Esophagus (tissue), 2 donors: Measurements from ENCODE around the gene CMC1. TPM values are rescaled to one million over a fixed set of nuclear protein-coding genes. Genes with fewer than 3 reads are reported as not detected.

Experiments used
- H3K27ac ChIP-seq, 2 donors: one replicate each; pipeline ENCODE4 v1.5.1; 2013; ENCODE audit warnings: low read depth in 2 of 2, mild to moderate bottlenecking in 2 of 2, inconsistent platforms in 1 of 2, low read length in 1 of 2, moderate library complexity in 1 of 2
- H3K27me3 ChIP-seq, 2 donors: one replicate each; pipeline ENCODE4 v1.6.1; 2013; ENCODE audit warnings: low read length in 2 of 2, control low read depth in 1 of 2, mild to moderate bottlenecking in 1 of 2; ENCODE audit not compliant: insufficient read depth in 2 of 2, control insufficient read depth in 1 of 2
- H3K36me3 ChIP-seq, 2 donors: one replicate each; pipeline ENCODE4 v1.6.1; 2013; ENCODE audit warnings: low read length in 1 of 2; ENCODE audit not compliant: control insufficient read depth in 2 of 2, insufficient read depth in 2 of 2
- H3K4me1 ChIP-seq, 2 donors: one replicate each; pipeline ENCODE4 v1.6.1; 2013; ENCODE audit warnings: low read length in 1 of 2; ENCODE audit not compliant: control insufficient read depth in 2 of 2, insufficient read depth in 2 of 2
- H3K4me3 ChIP-seq, 2 donors: one replicate each; pipeline ENCODE4 v1.5.1; 2013; ENCODE audit warnings: low read length in 2 of 2, mild to moderate bottlenecking in 2 of 2, low read depth in 1 of 2, moderate library complexity in 1 of 2
- H3K9me3 ChIP-seq, 2 donors: one replicate each; pipeline ENCODE4 v1.6.1; 2013; ENCODE audit warnings: mild to moderate bottlenecking in 2 of 2, low read depth in 1 of 2, low read length in 1 of 2, moderate library complexity in 1 of 2; ENCODE audit not compliant: control insufficient read depth in 2 of 2, insufficient read depth in 1 of 2
- WGBS, 2 donors: extraction: QIAGEN DNeasy Blood & Tissue Kit; methylation state at CpG; one replicate each; pipeline ENCODE4 v1.1.7; 2013; 5-methylcytosine and 5-hydroxymethylcytosine counted together
- polyA plus RNA-seq, 2 donors: library from polyadenylated mRNA; stranded (reverse); fragments of 200-250 nt; gene quantifications; one replicate each; pipeline ENCODE4 v1.2.3, GENCODE V29; 2013
- donor health status: healthy with polysubstance abuse.
- donor health status: Bipolar disorder and iron deficiency.

CMC1 gene
- polyA plus RNA-seq, 2 donors: 20.8 to 21.9 TPM

DNA sequence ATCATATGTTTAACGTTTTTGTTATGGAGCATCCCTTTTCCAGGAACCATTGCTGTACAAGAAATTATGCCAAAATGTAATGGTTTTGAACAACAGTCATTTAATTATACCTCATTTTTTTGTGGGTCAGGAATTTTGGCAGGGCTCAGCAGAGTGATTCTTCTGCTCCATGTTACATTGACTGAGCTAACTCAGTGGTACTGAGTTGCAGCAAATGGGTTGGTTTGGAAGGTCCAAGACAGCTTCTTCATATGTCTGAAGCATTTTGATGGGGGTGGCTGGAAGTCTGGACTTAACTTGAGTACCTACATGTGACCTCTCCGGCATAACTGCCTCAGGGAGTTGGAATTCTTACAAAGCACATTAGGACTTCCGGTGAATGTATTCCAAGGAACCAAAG is 26.0 kb upstream of the CMC1 start:
- Histone ChIP-seq H3K27ac (no peak overlapping the region), H3K27me3 (no peaks in the 10 kb centered on the region), H3K4me1 (no peaks in the 10 kb centered on the region), H3K9me3 (peaks cover 0 to 4% of the 10 kb centered on the region in 2 donors), H3K36me3 (no peaks in the 10 kb centered on the region), H3K4me3 (no peak overlapping the region)
- 89 to 96% methylated on average over 3 of the region's 3 CpGs for WGBS, 2 donors

DNA sequence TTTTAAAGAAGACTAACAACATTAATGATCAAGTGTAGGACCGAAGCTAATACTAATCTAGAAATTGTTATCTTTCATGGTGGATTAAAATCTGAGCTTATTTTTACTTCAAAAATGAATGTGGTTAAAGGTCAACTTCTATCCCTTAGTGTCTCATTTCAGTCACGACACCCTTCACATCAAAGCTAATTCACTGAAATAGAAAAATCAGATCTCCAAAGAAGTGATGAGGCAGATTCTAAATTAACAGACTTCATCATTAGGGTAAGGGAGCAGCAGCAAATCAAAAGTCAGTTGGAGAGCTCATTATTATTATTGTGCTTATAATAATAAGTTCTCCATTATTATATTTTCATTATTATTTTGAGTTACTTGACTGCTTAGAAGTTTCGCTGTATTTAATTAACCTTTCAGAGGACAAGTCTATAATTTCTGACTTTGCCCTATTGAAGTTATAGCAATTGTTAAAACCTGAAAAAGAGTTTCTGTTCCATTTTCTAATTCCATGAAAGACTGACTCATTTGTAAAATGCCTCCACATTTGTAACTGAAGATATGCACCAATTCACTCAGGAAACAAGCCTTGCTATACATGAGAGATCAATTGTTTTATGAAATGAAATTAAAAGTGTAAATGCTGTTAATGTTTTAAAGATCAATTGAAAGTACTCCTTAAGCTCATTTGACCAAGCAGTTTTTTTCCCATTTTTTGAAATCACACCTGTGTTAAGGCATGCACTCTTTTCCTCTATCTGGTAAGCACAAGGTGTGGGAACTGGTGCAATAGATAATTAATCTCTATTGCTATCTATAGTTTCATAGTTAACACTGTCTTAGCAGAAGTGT is 23.1 kb upstream of the CMC1 start:
- H3K4me3 ChIP-seq: no peak overlapping the region
- H3K27me3 ChIP-seq: no peaks in the 10 kb centered on the region
- no peaks in the 10 kb centered on the region for H3K4me1 ChIP-seq
- no peaks in the 10 kb centered on the region for H3K36me3 ChIP-seq
- peaks cover 0 to 2% of the 10 kb centered on the region in 2 donors for H3K9me3 ChIP-seq
- H3K27ac ChIP-seq: no peak overlapping the region
- WGBS, 2 donors: 80 to 84% methylated on average over 3 of the region's 3 CpGs

DNA sequence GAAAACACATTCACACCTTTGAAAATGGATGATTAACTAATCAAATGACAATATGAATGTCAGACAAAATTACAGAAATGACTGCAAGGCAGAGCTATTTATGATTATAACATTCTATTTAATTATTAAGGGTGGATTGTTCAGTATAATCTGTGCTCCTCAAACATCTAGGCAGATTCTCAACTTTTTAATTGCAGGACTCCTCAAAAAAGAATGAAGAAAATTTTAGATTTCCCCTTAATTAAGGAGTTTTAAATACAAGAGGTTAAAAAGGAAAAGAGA is 22.6 kb upstream of the CMC1 start:
- Histone ChIP-seq H3K27ac (no peak overlapping the region), H3K4me1 (no peaks in the 10 kb centered on the region), H3K9me3 (peaks cover 0 to 2% of the 10 kb centered on the region in 2 donors), H3K27me3 (no peaks in the 10 kb centered on the region), H3K4me3 (no peak overlapping the region), H3K36me3 (no peaks in the 10 kb centered on the region)

DNA sequence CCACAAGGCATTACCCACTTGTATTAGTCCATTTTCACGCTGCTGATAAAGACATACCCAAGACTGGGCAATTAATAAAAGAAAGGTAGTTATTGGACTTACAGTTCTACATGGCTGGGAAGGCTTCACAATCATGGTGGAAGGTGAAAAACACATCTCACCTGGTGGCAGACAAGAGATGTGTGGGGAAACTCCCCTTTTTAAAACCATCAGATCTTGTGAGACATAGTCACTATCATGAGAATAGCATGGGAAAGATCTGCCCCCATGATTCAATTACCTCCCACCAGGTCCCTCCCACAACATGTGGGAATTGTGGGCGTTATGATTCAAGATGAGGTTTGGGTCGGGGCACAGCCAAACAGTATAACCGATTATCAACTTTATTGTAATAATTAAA is 17.0 kb upstream of the CMC1 start:
- Histone ChIP-seq H3K4me3 (no peak overlapping the region), H3K4me1 (no peaks in the 10 kb centered on the region), H3K27ac (no peak overlapping the region), H3K9me3 (no peaks in the 10 kb centered on the region), H3K36me3 (no peaks in the 10 kb centered on the region), H3K27me3 (no peaks in the 10 kb centered on the region)
- WGBS, 2 donors: 86 to 95% methylated on average over 4 of the region's 4 CpGs

DNA sequence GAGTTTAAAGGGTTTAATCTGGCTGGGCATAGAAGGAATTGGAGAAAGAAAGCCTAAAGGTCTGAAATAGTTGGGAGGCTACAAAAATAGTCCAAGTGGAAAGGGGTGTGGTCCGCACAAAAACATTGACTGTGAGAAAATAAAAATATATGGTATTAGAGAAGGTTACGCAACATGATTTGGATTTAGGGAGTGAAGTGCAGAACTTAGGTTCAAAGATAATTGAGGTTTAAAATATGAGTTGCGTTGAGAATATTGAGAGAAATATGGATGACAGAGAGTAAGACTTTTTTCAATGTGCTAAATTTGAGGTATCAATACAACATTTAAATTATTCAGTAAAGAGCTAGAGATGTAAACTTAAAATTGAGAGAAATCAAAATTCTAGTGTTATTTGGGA is 15.4 kb upstream of the CMC1 start:
- no peaks in the 10 kb centered on the region for H3K27me3 ChIP-seq
- no peak overlapping the region for H3K4me3 ChIP-seq
- WGBS, 2 donors: 93 to 95% methylated on average over 3 of the region's 3 CpGs
- H3K4me1 ChIP-seq: no peaks in the 10 kb centered on the region
- no peaks in the 10 kb centered on the region for H3K36me3 ChIP-seq
- no peaks in the 10 kb centered on the region for H3K9me3 ChIP-seq
- H3K27ac ChIP-seq: no peak overlapping the region

DNA sequence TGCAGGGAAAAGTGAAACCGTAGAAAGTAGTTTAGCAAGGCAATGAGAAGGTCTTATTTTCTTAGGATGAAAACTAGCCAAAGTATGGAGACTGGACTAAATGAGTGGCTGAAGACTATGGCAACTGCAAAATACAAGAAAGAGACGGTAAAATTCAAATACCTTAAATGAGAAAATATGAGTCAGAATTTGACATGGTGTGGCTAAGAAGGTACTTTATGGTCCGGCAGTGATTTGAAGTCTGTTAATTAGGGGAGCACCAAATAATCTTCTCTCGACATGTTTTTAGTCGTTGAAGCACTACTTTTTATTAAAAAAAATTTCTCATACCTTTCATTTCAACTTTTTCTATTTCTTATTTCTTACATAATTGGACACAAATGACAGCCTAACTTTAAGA is 12.8 kb upstream of the CMC1 start:
- no peak overlapping the region for H3K27ac ChIP-seq
- WGBS, 2 donors: 93 to 94% methylated on average over 5 of the region's 5 CpGs
- H3K27me3 ChIP-seq: no peaks in the 10 kb centered on the region
- no peaks in the 10 kb centered on the region for H3K36me3 ChIP-seq
- no peaks in the 10 kb centered on the region for H3K9me3 ChIP-seq
- no peak overlapping the region for H3K4me3 ChIP-seq
- no peaks in the 10 kb centered on the region for H3K4me1 ChIP-seq

DNA sequence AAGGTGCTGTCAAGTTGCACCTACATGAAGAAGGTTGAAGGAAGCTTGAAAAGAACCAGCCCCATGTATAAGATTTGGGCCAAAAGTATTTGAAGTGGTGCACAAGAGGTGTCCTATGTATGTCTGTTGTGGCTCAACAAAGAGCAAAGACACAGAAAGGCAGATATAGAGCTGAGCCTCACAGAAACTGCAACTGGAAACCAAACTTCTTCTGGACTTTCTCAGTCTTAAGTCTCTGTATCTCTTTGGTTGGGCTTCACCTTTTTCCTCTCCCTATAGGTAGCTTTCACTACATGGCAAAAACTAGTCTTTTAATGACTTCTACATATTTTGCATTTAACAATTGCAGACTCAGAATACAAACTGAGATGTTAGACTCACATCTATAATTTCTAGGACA is 8.8 kb upstream of the CMC1 start:
- no peak overlapping the region for H3K4me3 ChIP-seq
- H3K36me3 ChIP-seq: no peaks in the 10 kb centered on the region
- H3K27me3 ChIP-seq: no peaks in the 10 kb centered on the region
- no peaks in the 10 kb centered on the region for H3K4me1 ChIP-seq
- no peak overlapping the region for H3K27ac ChIP-seq
- H3K9me3 ChIP-seq: no peaks in the 10 kb centered on the region

DNA sequence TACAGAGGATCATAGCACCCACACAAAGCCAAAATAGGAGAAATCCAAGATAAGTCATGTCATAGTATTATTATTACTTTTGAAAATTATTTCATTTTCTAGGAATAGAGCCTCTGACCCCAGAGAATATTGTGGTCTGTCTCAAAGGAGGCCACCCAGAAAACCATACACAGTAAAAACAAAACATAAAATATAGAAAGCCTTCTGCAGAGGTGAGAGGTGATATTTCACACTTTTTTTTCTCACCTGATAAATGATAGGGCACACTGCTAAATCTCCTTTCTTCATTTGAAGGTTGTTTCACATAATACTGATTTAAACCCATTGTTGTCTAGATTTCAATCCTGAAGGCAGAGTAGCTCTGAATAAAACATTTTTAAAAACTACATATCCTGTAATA is 7.0 kb upstream of the CMC1 start:
- Histone ChIP-seq H3K27ac (no peak overlapping the region), H3K36me3 (no peaks in the 10 kb centered on the region), H3K4me3 (no peak overlapping the region), H3K9me3 (no peaks in the 10 kb centered on the region), H3K27me3 (no peaks in the 10 kb centered on the region), H3K4me1 (no peaks in the 10 kb centered on the region)

DNA sequence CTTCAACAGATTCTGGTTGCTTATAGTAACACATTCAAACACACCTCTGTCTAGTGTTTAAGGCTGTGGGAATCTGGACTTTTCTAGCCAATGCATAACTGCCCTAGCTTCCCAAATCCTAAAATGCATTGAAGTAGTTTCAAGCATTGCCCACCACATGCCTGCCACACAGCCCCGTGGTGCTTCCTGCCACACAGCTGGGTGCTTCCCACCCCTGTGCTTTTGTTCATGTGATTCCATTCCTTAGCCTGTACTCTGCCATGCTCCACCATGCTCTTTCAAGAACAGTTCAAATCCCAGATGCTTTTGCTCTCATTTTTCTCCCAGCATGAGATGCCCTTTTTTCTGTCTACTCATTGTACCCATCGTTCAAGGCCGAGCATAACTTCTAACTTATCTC is 2.3 kb upstream of the CMC1 start:
- no peak overlapping the region for H3K4me3 ChIP-seq
- H3K36me3 ChIP-seq: no peaks in the 10 kb centered on the region
- no peaks in the 10 kb centered on the region for H3K9me3 ChIP-seq
- no peaks in the 10 kb centered on the region for H3K27me3 ChIP-seq
- no peaks in the 10 kb centered on the region for H3K4me1 ChIP-seq
- H3K27ac ChIP-seq: no peak overlapping the region
- WGBS, 2 donors: 74 to 85% methylated on average over 3 of the region's 3 CpGs

DNA sequence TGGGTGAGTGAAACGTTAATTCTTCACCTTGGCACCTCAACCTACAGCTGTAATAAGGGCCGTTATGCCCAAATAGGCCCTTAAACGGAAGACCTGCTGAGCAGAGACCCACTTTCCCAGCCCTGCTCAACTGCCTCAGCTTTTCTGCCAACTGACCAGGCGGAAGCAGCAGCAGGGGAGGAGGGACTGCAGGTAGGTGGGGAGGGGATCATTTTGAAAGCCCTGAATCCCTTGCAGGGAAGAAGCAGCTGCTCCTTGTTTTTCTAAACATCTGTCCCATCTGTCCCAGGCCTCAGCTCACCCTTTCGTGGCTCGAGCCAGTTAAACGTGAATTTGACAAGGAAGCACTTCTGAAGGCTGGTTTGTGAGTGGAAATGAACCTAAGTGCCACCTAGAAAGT is 978 bp upstream of the CMC1 start:
- H3K27me3 ChIP-seq: no peaks in the 10 kb centered on the region
- H3K4me1 ChIP-seq: no peaks in the 10 kb centered on the region
- H3K9me3 ChIP-seq: no peaks in the 10 kb centered on the region
- no peak overlapping the region for H3K4me3 ChIP-seq
- no peaks in the 10 kb centered on the region for H3K36me3 ChIP-seq
- H3K27ac ChIP-seq: no peak overlapping the region
- WGBS, 2 donors: 71 to 73% methylated on average over 7 of the region's 7 CpGs
